Measurements from ENCODE around the gene RAPGEF1.

Gene RAPGEF1

DNA sequence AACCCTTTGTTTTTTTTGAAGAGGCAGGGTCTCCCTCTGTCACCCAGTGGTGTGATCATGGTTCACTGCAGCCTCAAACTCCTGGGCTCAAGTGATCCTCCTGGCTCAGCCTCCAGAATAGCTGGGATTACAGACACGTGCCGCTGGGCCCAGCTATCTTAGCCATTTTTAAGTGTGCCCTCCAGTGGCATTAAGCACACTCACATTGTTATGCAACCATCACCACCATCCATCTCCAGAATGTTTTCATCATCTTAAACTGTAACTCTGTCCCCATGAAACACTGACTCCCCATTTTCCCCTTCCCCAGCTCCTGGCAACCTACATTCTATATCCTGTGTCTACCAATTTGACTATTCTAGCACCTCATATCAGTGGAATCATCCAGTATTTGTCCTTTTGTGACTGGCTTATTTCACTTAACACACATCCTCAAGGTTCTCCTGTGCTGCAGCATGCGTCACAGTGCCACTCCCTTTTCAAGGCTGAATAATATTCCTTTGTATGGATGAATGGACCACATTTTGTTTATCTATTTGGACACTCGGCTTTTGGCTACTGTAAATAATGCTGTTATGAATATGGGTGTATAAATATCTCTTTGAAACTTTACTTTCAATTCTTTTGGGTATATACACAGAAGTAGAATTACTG lies 12.5 kb upstream of the RAPGEF1 start:
- DNase-seq = no peak

DNA sequence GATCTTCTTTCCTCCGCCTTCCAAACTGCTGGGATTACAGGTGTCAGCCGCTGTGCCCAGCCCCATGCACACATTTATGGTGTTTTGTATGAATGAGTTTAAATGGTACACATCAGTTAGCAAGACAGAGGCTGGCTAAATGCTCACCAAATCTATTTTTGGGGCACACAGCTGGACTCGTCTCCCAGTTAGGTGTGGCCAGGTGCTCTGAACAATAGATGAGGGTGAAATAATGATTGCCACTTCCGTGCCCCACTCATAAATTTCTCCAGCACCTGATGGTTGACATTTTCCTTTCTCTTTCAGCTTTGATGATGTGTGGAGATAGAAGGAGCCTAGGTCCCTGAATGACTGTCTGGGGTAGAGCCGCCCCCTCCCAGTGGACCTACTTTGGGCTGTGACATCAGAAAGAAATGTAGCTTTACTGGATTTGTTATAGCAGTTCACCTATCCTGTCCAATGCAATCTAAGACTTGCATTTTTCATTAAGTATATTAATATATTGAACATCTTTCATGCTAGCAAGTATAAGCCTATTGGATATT lies 8.6 kb upstream of the RAPGEF1 start:
- no peak for DNase-seq

- DNase-seq = peak in 6 of 58 donors; percentile 10 to 73 (median 23)
Observed at GRCh38 chr9:131747352-131747751, 7.5 kb upstream of the RAPGEF1 start.

DNA sequence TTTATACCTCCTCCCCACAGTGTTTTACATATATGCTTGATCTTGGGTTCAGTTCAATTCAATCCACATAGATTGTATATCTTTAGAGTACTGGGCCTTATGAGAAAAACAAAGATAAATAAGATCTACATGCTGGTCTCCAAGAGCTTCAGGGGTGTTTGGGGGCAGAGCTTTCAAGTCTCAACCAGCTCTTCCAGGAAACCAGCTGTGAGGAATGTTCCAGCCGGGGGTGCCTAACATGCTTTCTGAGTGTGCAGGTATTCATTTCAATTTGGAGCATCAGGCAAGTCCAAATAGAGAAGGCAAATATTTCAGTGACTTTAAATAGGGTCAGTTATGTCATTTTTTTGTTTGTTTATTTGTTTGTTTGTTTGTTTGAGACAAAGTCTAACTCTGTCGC lies 5.7 kb upstream of the RAPGEF1 start:
- no peak for DNase-seq

- DNase-seq = peak in 6 of 58 donors; percentile 24 to 67 (median 36)
Observed at GRCh38 chr9:131744720-131745201, 4.9 kb upstream of the RAPGEF1 start.

- DNase-seq = peak in 7 of 58 donors; percentile 13 to 50 (median 30)
Observed at GRCh38 chr9:131744171-131744719, 4.4 kb upstream of the RAPGEF1 start.

- DNase-seq = no peak
Observed at GRCh38 chr9:131743501-131743900, 3.6 kb upstream of the RAPGEF1 start.

GRCh38 chr9:131743096-131743495 lies 3.2 kb upstream of the RAPGEF1 start:
- DNase-seq = no peak

GRCh38 chr9:131740898-131741297 lies 1.0 kb upstream of the RAPGEF1 start:
- DNase-seq = no peak

GRCh38 chr9:131739133-131739958 lies 530 bp downstream of the RAPGEF1 start:
- DNase-seq = peak in 9 of 58 donors; percentile 27 to 52 (median 34)

DNA sequence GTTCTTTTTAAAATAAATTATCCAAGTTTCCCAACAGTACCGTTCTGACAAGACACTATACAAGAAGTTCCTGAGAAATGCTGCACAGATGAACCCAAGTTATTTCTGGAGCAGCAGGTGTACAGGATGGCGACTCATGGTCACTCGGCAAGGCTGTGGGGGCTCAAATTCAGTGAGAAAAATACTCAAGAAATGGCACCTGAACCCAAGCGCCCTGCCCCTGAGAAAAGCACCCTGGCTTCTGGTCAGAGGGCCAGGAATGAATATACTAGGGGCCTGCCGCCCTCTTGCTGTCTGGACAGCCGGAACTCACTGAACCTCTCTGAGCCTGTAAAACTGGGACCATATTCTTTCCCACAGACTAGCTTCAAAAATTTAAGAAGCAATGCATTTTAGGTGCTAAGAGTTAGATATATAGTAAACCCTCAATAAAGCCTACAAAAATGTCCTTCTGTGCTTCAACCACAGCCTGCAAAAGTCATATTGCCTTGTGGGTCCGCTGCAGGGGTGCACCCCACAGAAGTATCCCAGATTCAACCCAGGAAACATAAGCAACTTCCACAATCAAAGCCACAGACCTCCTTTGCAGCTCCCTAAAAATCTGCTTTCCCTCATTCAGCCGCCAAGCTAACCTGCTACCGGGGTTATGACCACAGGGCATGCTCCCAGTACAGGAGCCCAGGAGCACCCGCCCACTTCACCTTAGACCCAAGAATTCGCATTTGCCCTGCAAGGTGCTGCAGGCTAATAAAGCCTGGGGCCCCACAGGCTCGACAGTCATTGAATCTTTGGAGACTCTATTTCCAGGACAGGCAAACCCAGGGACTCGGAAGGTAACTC lies 1.4 kb downstream of the RAPGEF1 start:
- DNase-seq = no peak

- DNase-seq = no peak
Observed at GRCh38 chr9:131737426-131737825, 2.5 kb downstream of the RAPGEF1 start.

- DNase-seq = no peak
Observed at GRCh38 chr9:131736431-131736830, 3.4 kb downstream of the RAPGEF1 start.

- no peak for DNase-seq
Observed at GRCh38 chr9:131735238-131736128, 4.4 kb downstream of the RAPGEF1 start.

DNA sequence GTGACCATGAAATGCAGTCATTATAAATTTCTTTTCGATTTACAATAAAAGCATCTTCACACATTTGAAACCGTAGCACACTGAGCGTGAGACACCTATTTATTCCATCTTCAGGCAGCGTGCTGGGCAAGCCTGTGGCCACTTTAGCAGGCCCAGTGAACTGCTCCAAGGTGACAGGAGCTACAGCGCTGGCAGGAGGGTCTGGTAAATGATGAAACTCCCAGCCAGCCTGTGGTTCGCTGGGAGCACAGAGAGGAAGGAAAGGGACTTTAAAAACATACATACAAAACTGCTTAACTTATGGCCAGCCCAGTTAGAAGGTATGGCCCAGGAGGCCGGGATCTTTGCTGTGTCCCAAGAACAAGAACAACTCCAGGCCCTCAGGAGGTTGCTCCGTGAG lies 5.1 kb downstream of the RAPGEF1 start:
- no peak for DNase-seq

- DNase-seq = peak in 1 of 58 donors; percentile 37
Observed at GRCh38 chr9:131734165-131734610, 5.7 kb downstream of the RAPGEF1 start.

- no peak for DNase-seq
Observed at GRCh38 chr9:131733541-131734061, 6.3 kb downstream of the RAPGEF1 start.

DNA sequence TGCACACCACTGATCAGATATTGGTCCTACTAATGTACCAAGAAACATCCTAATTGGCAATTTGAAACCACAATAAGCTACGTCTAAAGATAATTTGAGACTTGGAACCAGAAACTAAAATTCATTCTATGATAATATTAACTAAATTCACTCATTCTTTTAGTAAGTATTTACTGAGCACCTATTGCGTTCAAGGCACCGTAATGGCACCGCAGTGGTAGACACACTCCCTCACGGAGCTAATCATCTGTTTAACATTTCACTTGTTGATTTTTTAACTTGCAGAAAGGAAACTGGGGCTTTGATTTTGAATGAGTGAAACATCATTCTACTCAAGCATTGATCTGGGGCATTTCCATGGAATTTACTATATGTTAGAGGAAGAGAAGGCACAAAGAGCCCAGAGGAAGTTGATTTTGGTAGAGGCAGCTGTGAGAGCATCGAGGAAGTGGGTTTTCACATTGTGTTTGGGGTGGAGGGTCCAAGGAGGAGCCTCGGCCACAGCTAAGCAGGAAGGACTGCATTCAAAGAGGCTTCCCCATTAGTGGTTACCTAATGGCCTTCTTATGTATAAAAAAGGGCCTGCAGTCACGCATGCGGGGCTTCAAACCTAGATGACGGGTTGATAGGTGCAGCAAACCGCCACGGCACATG lies 7.1 kb downstream of the RAPGEF1 start:
- DNase-seq = no peak

DNA sequence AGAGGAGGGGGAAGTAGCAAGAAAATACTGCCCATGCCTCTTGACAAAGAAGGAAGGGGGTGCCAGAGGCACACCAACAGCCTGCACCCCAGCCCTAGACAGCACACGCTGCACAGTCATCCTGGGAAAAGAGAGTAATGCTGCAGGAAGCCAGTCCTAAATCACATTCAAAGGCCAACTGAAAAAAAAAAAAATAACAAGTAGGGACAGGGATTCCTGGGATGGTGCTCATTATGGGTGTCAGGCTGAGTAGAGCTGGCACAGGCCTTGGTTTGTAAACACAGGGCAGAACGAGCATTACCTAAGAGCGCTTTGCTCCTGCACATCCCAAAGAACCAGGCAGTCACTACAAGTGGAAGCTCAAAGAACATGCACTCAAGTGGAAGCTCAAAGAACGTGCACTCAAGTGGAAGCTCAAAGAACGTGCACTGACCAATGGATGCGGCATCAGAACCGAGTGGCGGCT lies 7.8 kb downstream of the RAPGEF1 start:
- no peak for DNase-seq
